SU-DHL-6 (cell line): ENCODE data around the gene OR6T1.

Experiments
- CTCF ChIP-seq: fragments of 200-600 bp; sonication (generic); IDR thresholded peaks from one replicate; pipeline ENCODE4 v1.5.1; 2017; ENCODE audit warnings: antibody characterized with exemption, mild to moderate bottlenecking, low read length, moderate library complexity; ENCODE audit not compliant: insufficient read depth, poor library complexity, severe bottlenecking
- EZH2phosphoT487 ChIP-seq: fragments of 200-600 bp; sonication (generic), shearing (Covaris generic); conservative IDR thresholded peaks from 2 replicates; pipeline ENCODE4 v1.6.1; 2018; ENCODE audit warnings: mild to moderate bottlenecking, antibody characterized with exemption, low read length, moderate library complexity, mixed read lengths

GRCh38 chr11:123920943-123921342 is 22.7 kb downstream of the OR6T1 start:
- TF ChIP-seq CTCF (no peak), EZH2phosphoT487 (no peak)
